ENCODE results near the gene DHX58.

DHX58 gene

DNA sequence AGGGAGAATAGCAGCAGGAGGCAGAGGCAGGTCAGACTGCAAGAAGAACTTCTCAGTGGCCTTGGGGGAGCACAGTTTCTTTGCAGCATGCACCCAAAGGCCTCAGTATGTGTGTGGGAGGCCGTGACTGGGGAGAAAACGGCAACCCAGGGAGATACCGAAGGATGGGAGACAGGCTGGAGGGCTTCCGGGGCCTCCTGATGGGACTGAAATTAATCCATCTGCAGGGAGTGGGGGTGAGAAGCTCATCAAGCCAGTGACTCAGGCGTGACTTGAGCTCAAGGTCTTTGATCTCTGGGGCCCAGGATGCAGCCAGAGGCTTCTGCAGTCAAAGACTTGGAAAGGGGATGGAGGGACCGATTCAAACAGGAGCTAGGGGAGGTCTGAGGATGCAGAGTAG is 57.0 kb downstream of the DHX58 start:
- DNase-seq (ENCODE audit: low read depth in 2 of 2): no peak

GRCh38 chr17:42055027-42055426 is 57.5 kb downstream of the DHX58 start:
- DNase-seq (ENCODE audit: low read depth in 2 of 2): no peak

GRCh38 chr17:42053731-42054500 is 58.6 kb downstream of the DHX58 start:
- no peak for DNase-seq (ENCODE audit: low read depth in 2 of 2)

DNA sequence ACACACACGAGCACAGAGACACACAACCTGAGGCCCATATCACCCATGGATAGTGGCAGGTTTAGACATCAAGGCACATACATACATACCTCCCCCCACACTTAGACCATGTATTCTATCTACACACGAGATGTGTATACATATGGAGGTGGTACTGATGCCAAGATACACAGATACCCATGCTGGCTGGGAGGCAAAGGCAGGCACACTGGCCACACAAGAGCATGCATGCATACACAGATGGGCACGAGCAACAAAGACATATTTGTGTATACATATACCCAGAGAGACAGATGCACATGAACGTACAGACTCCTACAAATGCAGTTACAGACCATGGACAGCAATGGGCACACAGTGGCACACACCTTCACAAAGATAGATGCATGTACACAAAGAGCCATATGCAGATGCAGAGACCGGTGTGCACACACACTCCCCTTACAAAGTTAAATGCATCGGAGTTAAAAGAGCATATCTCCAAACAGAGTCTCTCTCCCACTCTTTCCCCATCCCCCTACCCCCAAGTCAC is 60.1 kb downstream of the DHX58 start:
- no peak for DNase-seq (ENCODE audit: low read depth in 2 of 2)

- DNase-seq (ENCODE audit: low read depth in 2 of 2): no peak
Measured at GRCh38 chr17:42051645-42052044, 60.9 kb downstream of the DHX58 start.

Data from stimulated activated CD4-positive, alpha-beta T cell treated with anti-CD3 and anti-CD28 coated beads, Interleukin-12 subunit alpha, Interleukin-12 subunit beta, amount 100 ng/mL, for 24 hours (primary cell).